Gastroesophageal sphincter (tissue), 4 donors: ENCODE results near the gene PSPH. TPM values are rescaled to one million over a fixed set of nuclear protein-coding genes. Genes with fewer than 3 reads are reported as not detected.

Experiments used
- ATAC-seq: fragments of 150-250 bp; one replicate; pipeline ENCODE4 v1.9.1; 2016; ENCODE audit warnings: mild to moderate bottlenecking, moderate library complexity
- H3K27ac ChIP-seq, 4 donors: fragments of 200-600 bp; sonication (generic) in 3 of 4; 1 replicate in 3 of 4; 2 replicates in 1 of 4; pipeline ENCODE4 v1.5.1; 2016 to 2019
- H3K27me3 ChIP-seq: fragments of 200-600 bp; sonication (generic); one replicate; pipeline ENCODE4 v1.5.1; 2019
- H3K36me3 ChIP-seq, 2 donors: fragments of 200-600 bp; sonication (generic); one replicate each; pipeline ENCODE4 v1.5.1; 2019; ENCODE audit warnings: control low read depth in 1 of 2
- H3K4me1 ChIP-seq, 3 donors: fragments of 200-600 bp; sonication (generic); 1 replicate in 2 of 3; 2 replicates in 1 of 3; pipeline ENCODE4 v1.5.1; 2016 to 2019; ENCODE audit warnings: control low read depth in 2 of 3
- H3K4me3 ChIP-seq, 2 donors: fragments of 200-600 bp; sonication (generic); one replicate each; pipeline ENCODE4 v1.5.1; 2019; ENCODE audit warnings: mild to moderate bottlenecking in 1 of 2, moderate library complexity in 1 of 2
- H3K9me3 ChIP-seq, 3 donors: fragments of 200-600 bp; sonication (generic); one replicate each; pipeline ENCODE4 v1.5.1; 2017 to 2019; ENCODE audit warnings: control low read depth in 2 of 3
- CTCF ChIP-seq, 4 experiments: fragments of 200-600 bp in 2 of 4; fragments of 450-650 bp in 2 of 4; sonication (generic) in 1 of 4; IDR thresholded peaks; one replicate each; pipeline ENCODE4 v1.5.1; 2017 to 2019; ENCODE audit warnings: antibody characterized with exemption in 4 of 4, mild to moderate bottlenecking in 2 of 4, moderate library complexity in 2 of 4
- EP300 ChIP-seq: sonication (generic); formaldehyde crosslinking; IDR thresholded peaks from one replicate; pipeline ENCODE4 v1.6.1; 2017; ENCODE audit warnings: antibody characterized with exemption, mild to moderate bottlenecking
- POLR2A ChIP-seq, 2 donors: fragments of 450-650 bp; IDR thresholded peaks; one replicate each; pipeline ENCODE4 v1.6.1; 2017; ENCODE audit warnings: antibody characterized with exemption in 2 of 2, mild to moderate bottlenecking in 2 of 2, moderate library complexity in 1 of 2
- POLR2AphosphoS5 ChIP-seq: sonication (generic); formaldehyde crosslinking; IDR thresholded peaks from one replicate; pipeline ENCODE4 v1.6.1; 2017; ENCODE audit warnings: antibody characterized with exemption
- WGBS, 2 donors: methylation state at CpG; one replicate each; pipeline ENCODE4 v1.1.5; 2018; ENCODE audit warnings: low coverage in 1 of 2; 5-methylcytosine and 5-hydroxymethylcytosine counted together
- total RNA-seq, 4 donors: library from RNA; depleted of rRNA; stranded (reverse); fragments of >200 nt; gene quantifications; one replicate each; pipeline ENCODE4 v1.1.0, GENCODE V29; 2016

The PSPH gene
- total RNA-seq, 4 donors from 2014 or later = 6.9 to 13.5 (median 8.6) TPM

GRCh38 chr7:55969391-55969790, 81.9 kb downstream of the PSPH start:
- WGBS, 2 donors = 78% methylated on average over 2 of the region's 11 CpGs; no CpG with 5 or more reads in 1 of the 2 donors
- TF ChIP-seq POLR2A (IDR thresholded peaks at IDR 0.05) (no peak), CTCF (IDR thresholded peaks at IDR 0.05) (no peak), EP300 (no peak), POLR2AphosphoS5 (no peak)
- Histone ChIP-seq H3K4me3 (no peak overlapping the region), H3K36me3 (peaks cover 0 to 20% of the 10 kb centered on the region in 2 donors), H3K9me3 (no peaks in the 10 kb centered on the region), H3K27me3 (no peaks in the 10 kb centered on the region), H3K4me1 (peaks cover 0 to 52% (median 13%) of the 10 kb centered on the region in 3 donors), H3K27ac (no peak overlapping the region)
- no peak for ATAC-seq

- 63 to 74% methylated on average over 6 of the region's 6 CpGs for WGBS, 2 donors
- H3K4me1 ChIP-seq = peaks cover 0 to 64% (median 18%) of the 10 kb centered on the region in 3 donors
- peaks cover 0 to 20% of the 10 kb centered on the region in 2 donors for H3K36me3 ChIP-seq
- no peak for ATAC-seq
- H3K9me3 ChIP-seq = no peaks in the 10 kb centered on the region
- TF ChIP-seq POLR2AphosphoS5 = no peak
- no peak for TF ChIP-seq EP300
- H3K27me3 ChIP-seq = no peaks in the 10 kb centered on the region
- peak overlapping the region in 3 of 4 donors; percentile 29 to 98 (median 97) for H3K27ac ChIP-seq
- H3K4me3 ChIP-seq = no peak overlapping the region
Observed at GRCh38 chr7:55966851-55967250, 84.4 kb downstream of the PSPH start.

GRCh38 chr7:55965805-55966421, 85.3 kb downstream of the PSPH start:
- no peak for TF ChIP-seq POLR2AphosphoS5
- no peak for TF ChIP-seq POLR2A (IDR thresholded peaks at IDR 0.05)
- no peak for TF ChIP-seq EP300
- no peak for TF ChIP-seq CTCF (IDR thresholded peaks at IDR 0.05)
- ATAC-seq = no peak
- 26 to 53% methylated on average over 5 to 13 of the region's 13 CpGs for WGBS, 2 donors

GRCh38 chr7:55965100-55965470, 86.2 kb downstream of the PSPH start:
- no peak for TF ChIP-seq POLR2AphosphoS5
- TF ChIP-seq EP300 = no peak
- ATAC-seq = no peak
- Histone ChIP-seq H3K4me1 (peaks cover 0 to 55% (median 18%) of the 10 kb centered on the region in 3 donors), H3K36me3 (peaks cover 0 to 13% of the 10 kb centered on the region in 2 donors), H3K4me3 (peak overlapping the region; percentile 50 to 80), H3K27ac (peak overlapping the region; percentile 76 to 99 (median 98)), H3K27me3 (no peaks in the 10 kb centered on the region), H3K9me3 (no peaks in the 10 kb centered on the region)
- WGBS, 2 donors = 3% methylated on average over 10 of the region's 14 CpGs; no CpG with 5 or more reads in 1 of the 2 donors

More at GRCh38 chr7:55965805-55966421, 85.3 kb downstream of the PSPH start:
- H3K4me3 ChIP-seq = peak overlapping the region in 1 of 2 donors; percentile 80
- no peaks in the 10 kb centered on the region for H3K27me3 ChIP-seq
- H3K36me3 ChIP-seq = peaks cover 0 to 20% of the 10 kb centered on the region in 2 donors
- peaks cover 0 to 59% (median 18%) of the 10 kb centered on the region in 3 donors for H3K4me1 ChIP-seq
- H3K9me3 ChIP-seq = no peaks in the 10 kb centered on the region
- H3K27ac ChIP-seq = peak overlapping the region; percentile 39 to 99 (median 98)

GRCh38 chr7:55964261-55965099, 86.8 kb downstream of the PSPH start, which contains the start of gene NIPSNAP2:
Gene NIPSNAP2, plus strand, starts transcription at chr7:55964585. Its CDS starts 25 bp downstream, at chr7:55964610.
- no peaks in the 10 kb centered on the region for H3K9me3 ChIP-seq
- H3K27me3 ChIP-seq = no peaks in the 10 kb centered on the region
- peak; percentile 89 for ATAC-seq
- H3K27ac ChIP-seq = peak within 1 kb of the TSS; percentile 76 to 99 (median 98)
- peak within 1 kb of the TSS; percentile 50 to 80 for H3K4me3 ChIP-seq
- TF ChIP-seq EP300 (no peak), POLR2A (IDR thresholded peaks at IDR 0.05) (peak; percentile 41 to 72), CTCF (IDR thresholded peaks at IDR 0.05) (peak in 3 of 4 experiments; percentile 55 to 89 (median 87))
- peaks cover 0 to 53% (median 18%) of the 10 kb centered on the region in 3 donors for H3K4me1 ChIP-seq
- 0% methylated on average over 5 of the region's 105 CpGs; no CpG with 5 or more reads in 1 of the 2 donors for WGBS, 2 donors
- peaks cover 0 to 9% of the 10 kb centered on the region in 2 donors for H3K36me3 ChIP-seq
